ENCODE measurements around the gene GRIA1.
"Not testable (repeated sequence)": the region's sequence is repeated elsewhere in the genome, so short reads cannot be mapped to it uniquely, and the experiment has no call there.

Gene GRIA1

DNA sequence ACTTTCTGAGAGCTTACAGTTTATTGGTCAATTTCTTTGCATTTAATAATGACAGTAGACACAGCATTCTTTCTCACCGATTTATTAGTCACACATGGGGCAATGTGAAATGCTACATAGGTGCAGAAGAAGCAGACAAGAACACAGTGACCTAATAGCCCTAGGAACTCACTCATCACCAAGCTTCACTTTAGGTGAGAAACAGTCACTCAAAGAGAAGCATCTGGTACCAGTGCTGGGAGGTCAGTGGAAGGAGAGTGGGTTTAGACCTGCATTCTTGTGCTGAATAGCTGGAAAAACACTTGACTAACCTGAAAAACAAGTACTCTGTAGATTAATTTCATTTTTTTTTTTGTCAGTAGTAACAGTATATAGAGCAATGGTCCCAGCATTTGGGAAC is 179.6 kb downstream of the GRIA1 start:
- no peak for DNase-seq

GRCh38 chr5:153671653-153672346 is 181.3 kb downstream of the GRIA1 start:
- no peak for DNase-seq

DNA sequence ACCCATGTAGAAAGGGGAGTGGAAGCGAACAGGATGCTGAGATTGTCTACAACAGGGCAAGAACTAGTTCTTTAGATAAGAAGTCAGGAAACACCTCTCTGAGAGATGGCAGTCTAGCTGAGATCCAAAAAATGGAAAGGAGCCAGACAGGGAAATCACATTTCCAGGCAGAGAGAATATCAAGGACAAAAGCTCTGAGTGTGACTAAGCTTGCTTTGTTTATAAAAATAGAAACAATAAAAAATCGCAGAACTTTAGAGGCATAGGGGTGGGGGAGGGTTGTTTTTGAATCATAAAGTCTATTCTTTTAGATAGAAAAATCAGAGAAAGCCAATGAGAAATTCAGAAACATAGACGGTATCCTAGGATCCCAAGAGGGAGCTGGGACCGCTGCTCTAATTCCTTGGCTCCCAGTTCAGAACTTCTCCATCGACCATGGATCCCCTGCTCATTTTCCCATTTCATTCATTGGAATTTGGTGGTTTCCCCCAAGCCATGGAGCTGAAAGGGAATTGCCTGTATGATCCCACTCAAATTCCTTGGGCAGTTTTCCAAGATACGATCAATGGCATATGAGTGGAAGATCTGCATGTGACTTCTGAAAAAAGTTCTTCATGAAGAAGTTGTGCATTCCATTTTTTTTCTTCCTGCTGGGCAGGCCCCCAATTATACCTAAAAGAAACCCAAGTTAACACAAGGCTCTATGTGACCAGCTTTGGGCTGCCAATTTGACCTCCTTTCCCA is 182.0 kb downstream of the GRIA1 start:
- no peak for DNase-seq

DNA sequence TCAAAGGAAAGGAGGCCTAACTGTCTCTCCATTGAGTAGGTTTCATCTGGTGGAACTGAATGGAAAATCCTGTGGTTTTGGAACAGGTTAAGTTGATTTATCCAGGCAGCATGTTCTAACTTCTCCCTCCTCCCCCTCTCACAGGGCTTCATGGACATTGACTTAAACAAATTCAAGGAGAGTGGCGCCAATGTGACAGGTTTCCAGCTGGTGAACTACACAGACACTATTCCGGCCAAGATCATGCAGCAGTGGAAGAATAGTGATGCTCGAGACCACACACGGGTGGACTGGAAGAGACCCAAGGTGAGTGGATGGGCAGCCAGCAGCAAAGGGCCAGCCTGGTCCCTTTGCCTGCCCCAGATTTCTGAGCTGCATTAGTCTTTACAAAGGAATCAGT is 183.9 kb downstream of the GRIA1 start:
- DNase-seq: no peak

DNA sequence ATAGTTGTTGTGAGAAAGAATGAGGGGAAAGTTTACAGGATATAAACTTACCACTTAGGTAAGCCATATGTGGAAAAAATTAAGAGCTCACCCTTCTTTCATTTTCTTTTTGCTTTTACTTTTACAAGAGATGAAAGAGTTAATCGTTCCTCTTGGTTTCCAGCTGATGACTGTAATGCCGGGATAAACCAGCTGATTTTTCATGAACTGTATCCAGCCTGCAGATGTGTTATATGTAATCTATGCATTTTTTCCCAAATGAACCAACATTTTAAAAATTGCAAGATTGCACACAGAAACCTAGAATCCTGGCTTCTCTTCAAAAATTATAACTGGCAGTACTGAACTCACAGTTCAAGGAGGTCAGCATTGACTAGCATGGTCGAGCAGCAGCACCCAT is 185.9 kb downstream of the GRIA1 start:
- DNase-seq: no peak

DNA sequence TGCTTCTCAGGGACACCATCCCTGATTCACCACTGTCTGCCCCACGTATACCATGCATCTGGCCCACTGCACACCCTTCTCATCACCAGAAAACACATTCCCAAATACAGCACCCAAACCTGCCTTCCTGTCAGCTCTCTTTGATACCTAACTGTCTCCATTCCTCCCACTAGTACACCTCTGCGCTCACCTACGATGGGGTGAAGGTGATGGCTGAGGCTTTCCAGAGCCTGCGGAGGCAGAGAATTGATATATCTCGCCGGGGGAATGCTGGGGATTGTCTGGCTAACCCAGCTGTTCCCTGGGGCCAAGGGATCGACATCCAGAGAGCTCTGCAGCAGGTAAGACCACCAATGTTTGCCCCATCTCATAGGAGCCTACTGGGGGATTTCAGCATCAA is 186.4 kb downstream of the GRIA1 start:
- DNase-seq: no peak

DNA sequence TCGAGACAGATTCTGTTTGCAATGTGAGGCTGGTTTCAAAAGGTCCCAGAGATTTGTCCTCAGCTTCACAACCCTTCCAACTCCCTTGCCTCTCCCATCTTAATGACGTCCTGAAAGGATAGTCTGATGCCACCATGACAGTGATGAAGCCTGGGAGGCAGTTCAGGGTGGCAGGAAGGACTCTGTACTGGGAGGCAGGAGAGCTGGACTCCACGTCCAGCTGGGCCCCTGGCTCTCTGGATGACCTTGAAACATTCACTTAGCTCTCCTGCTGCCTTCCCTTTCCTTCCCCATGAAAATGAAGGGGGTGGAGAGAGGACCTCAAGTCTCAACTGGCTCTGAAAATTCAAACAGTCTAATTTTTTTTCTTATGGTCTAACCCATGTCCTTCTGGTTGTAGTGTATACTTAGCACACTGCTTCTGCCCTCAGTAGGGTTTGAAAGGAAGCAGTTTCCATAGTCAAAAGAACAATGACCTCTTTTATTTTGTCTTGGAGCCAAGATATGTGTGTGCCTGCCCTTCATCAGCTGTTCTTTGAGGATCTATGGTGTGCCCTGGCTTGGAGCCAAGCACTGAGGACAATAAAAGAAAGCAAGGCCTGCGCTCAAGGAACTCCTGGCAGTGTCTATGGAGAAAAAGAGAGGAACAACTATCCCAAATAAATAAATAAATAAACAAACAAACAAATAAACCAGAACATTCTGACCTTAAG is 188.3 kb downstream of the GRIA1 start:
- no peak for DNase-seq

- no peak for DNase-seq
Observed at GRCh38 chr5:153690236-153690635, 199.8 kb downstream of the GRIA1 start.

GRCh38 chr5:153696256-153696655 is 205.8 kb downstream of the GRIA1 start:
- DNase-seq: no peak

GRCh38 chr5:153699035-153699434 is 208.6 kb downstream of the GRIA1 start:
- DNase-seq: no peak

DNA sequence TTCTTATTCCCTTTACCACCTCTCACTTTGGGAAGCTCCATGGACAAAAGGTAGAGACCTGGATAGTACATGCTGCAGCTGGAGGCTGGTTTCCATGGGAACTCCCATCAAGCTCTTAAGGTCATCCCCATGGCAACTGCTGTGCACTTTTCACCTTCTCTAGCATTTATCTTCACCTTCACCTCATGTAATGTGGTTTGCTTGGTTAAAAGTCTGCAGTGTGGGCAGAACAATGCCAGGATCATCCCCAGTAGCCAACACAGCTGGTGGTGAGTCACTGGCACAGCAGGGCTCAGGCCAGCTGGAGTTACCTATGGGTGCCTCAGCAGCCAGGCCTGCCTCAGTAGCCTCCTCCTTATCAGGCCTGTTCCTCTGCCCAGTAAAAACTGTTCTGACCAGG is 210.5 kb downstream of the GRIA1 start:
- DNase-seq: no peak

- DNase-seq: no peak
Observed at GRCh38 chr5:153702265-153702664, 211.8 kb downstream of the GRIA1 start.

GRCh38 chr5:153704110-153704509 is 213.6 kb downstream of the GRIA1 start:
- DNase-seq: no peak

- no peak for DNase-seq
Observed at GRCh38 chr5:153707626-153708025, 217.2 kb downstream of the GRIA1 start.

GRCh38 chr5:153711755-153712154 is 221.3 kb downstream of the GRIA1 start:
- DNase-seq: no peak

DNA sequence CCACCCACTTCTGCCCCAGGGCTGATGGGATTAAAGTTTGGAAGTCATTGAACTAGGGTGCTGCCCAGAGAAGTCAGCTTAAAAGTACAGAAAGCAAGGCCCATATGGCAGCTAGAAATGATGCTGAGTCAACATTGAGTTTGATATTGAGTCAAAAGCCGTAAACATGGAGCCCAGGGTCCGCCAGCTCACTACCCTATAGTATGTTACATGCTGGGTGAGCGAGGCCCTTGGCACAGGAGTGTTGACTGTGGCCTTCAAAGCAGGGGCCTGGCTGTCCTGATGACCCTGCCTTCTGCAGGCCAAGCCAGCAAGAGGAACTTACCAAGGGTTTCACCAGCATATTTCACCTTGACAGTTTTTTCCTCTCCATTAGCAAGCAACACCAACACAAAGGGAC is 222.5 kb downstream of the GRIA1 start:
- DNase-seq: no peak

- DNase-seq: no peak
Observed at GRCh38 chr5:153713943-153714342, 223.5 kb downstream of the GRIA1 start.

GRCh38 chr5:153714798-153715197 is 224.3 kb downstream of the GRIA1 start:
- DNase-seq: no peak

DNA sequence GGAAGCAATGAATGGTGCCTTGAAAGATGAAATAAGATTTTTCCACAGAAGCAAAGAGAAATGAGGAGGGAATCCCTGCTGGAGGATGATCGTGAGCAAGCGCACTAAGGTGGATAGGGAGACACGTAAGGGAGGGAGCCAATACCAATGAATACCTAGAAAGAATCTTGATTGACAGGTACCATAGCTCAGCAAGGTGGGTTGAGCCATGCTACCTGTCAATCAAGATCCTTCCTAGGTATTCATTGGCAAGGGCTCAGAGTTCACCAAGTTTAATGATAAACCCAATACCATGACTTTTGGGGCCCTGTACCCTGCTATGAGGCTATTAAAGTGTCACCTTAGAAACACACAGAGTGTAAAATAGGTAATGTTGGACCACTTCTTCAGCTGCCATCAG is 226.8 kb downstream of the GRIA1 start:
- DNase-seq: no peak

DNA sequence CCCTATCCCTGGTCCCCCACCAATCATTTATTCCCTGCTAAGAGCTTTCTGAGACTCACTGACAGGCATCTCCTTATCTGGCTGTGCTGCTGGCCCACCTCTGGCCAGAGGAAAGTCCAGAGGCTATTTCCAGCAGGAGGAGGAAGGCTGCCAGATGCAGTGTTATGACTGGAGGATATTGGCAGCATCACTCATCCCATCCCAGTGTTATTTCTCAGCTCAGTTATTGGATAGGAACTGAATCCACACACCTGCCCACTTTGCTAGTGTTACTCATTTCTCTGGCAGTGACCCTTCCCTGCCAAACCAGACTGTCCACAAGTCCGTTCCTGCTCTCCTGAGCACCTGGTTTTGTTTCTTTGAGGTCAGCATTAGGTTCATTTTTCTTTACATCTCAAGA is 228.2 kb downstream of the GRIA1 start:
- no peak for DNase-seq

GRCh38 chr5:153719324-153719723 is 228.9 kb downstream of the GRIA1 start:
- no peak for DNase-seq

GRCh38 chr5:153723022-153723610 is 232.6 kb downstream of the GRIA1 start:
- not testable (repeated sequence) for DNase-seq

DNA sequence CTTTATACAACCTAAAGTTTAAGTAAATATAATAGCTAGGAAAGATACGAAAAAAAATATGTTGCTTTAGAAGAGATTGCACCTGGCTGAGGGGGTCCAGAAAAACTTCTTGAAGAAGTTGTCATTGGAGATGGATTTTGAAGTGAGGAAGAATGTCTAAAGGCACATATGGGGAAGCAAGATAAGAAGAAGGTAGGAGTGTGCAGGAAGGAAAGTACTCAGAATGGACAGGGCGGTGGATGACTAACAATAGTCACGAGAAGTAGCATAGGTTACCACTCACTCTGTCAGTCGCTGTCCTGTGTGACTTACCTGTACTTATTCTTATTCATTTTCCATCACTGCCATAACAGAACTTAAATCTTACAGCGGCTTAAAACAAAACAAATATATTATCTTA is 251.6 kb downstream of the GRIA1 start:
- no peak for DNase-seq

- no peak for DNase-seq
Observed at GRCh38 chr5:153744751-153745150, 254.3 kb downstream of the GRIA1 start.

Data from activated CD4-positive, alpha-beta T cell treated with anti-CD3 and anti-CD28 coated beads for 1 hour (primary cell).